MG63 (cell line): Measurements from ENCODE around the gene COL20A1. TPM values are rescaled to one million over a fixed set of nuclear protein-coding genes. Genes with fewer than 3 reads are reported as not detected.
"Not testable (repeated sequence)": the region's sequence is repeated elsewhere in the genome, so short reads cannot be mapped to it uniquely, and the experiment has no call there.

Source experiments
- DNase-seq: peaks from one replicate; pipeline ENCODE4 v3.0.0-alpha.2; 2020
- H3K27me3 ChIP-seq: fragments of 250-450 bp; sonication (Bioruptor Pico); 2 replicates; pipeline ENCODE4 v1.5.1; 2020; ENCODE audit warnings: mild to moderate bottlenecking, moderate library complexity
- H3K36me3 ChIP-seq: fragments of 250-450 bp; sonication (Bioruptor Pico); 2 replicates; pipeline ENCODE4 v1.5.1; 2020; ENCODE audit warnings: mild to moderate bottlenecking, moderate library complexity
- H3K4me3 ChIP-seq: fragments of 250-450 bp; sonication (Bioruptor Pico); 2 replicates; pipeline ENCODE4 v1.5.1; 2020; ENCODE audit warnings: mild to moderate bottlenecking, moderate library complexity
- H3K9me3 ChIP-seq: fragments of 250-450 bp; sonication (Bioruptor Pico); 2 replicates; pipeline ENCODE4 v1.5.1; 2020; ENCODE audit warnings: mild to moderate bottlenecking, moderate library complexity
- total RNA-seq: library from RNA; depleted of rRNA; stranded (reverse); fragments of >200 nt; shearing (Covaris generic); gene quantifications from 2 replicates; pipeline ENCODE4 v1.2.3, GENCODE V29; 2014; ENCODE audit warnings: low replicate concordance

Gene COL20A1
- total RNA-seq, 1 experiment from 2014 or later: not detected

DNA sequence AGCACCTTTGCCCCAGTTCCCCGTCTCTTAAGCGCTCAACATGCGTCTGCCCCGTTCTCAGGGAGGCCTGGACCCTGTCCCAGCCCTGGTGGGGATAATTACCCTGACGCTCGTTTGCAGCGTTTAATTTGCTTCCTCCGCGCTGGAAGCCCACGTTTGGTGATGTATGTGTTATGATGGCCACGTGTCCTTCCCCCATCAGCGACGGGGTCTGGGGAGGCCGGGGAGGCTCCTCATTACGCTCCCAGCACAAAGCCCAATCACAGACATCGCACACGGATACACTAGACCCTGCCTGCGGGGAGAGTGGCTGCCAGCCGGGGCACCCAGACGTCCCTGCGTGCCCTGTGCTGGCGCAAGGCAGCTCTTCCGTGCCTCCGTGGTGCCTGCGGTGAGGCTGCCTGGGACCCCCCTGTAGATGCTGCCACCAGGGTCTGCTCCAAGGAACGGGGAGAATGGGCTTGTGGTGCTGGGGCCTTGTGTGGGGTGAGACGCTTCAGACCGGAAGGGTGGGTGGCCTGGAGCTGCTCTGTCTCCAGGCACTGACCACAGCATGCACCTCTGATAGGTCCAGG lies 78.4 kb downstream of the COL20A1 start:
- H3K4me3 ChIP-seq: no peak overlapping the region
- H3K27me3 ChIP-seq: peaks cover 38% of the 10 kb centered on the region
- no peaks in the 10 kb centered on the region for H3K9me3 ChIP-seq
- no peaks in the 10 kb centered on the region for H3K36me3 ChIP-seq
- DNase-seq: no peak

DNA sequence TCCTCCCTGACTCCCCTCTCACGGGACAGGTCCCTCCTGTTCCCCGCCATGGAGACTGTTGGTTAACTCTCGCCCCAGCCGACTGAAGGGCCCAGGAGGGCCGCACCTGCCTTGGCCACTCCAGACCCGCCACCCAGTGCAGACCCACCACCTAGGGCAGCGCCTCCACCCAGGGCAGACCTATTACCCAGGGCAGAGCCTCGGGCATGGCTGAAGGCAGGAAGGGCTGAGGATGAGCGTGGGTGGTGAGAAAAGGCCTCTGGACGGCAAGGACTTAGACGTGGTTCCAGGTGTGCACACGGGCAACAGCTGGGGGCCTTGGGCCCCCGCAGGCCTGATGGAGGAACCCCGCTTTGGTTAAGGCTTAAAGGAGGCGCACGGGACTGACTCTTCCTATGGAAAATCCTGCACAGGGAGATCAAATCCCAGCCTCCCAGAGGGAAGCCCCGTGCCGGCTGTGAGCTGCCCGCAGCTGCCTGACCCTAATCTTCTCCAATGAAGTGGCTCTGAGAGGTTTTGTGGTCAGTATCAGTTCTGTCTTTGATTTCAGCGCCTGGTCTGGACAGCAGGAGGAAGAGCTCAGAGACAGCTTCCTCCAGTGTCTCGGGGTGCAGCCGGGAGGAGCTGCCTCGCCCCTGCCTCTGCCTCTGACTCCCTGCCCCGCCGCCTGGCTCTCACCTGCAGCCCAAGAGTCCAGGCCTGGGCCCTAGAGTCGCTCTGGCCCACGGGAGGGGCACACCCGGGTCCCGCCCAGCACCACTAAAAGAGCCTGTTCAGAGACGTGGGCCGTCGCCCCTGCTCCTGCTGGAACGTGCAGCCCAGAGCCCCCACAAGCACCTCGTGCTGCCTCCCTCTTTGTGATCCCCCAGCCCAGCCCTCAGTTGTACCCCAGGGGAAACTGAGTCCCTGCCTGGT lies 80.2 kb downstream of the COL20A1 start:
- DNase-seq: no peak
- no peaks in the 10 kb centered on the region for H3K9me3 ChIP-seq
- peaks cover 44% of the 10 kb centered on the region for H3K27me3 ChIP-seq
- no peak overlapping the region for H3K4me3 ChIP-seq
- H3K36me3 ChIP-seq: no peaks in the 10 kb centered on the region

DNA sequence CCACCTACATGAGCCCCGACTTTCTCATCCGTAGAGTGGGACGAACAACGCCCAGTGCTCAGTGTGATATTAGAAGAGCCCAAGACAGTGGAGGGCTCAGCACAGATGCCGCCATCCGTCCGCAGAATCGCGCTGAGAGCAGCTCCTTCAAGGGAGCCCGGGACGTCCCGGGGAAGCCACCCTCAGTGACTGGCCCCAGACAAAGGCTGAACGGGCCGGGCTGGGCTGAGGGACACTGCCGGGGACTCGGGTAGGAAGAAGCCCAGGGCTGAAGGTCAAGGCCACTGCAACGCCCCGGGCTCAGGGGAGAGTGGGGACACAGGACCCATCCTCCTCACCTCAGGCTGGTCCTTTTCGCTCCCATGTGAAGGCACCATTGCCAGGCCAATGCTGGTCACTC lies 81.0 kb downstream of the COL20A1 start:
- peaks cover 44% of the 10 kb centered on the region for H3K27me3 ChIP-seq

DNA sequence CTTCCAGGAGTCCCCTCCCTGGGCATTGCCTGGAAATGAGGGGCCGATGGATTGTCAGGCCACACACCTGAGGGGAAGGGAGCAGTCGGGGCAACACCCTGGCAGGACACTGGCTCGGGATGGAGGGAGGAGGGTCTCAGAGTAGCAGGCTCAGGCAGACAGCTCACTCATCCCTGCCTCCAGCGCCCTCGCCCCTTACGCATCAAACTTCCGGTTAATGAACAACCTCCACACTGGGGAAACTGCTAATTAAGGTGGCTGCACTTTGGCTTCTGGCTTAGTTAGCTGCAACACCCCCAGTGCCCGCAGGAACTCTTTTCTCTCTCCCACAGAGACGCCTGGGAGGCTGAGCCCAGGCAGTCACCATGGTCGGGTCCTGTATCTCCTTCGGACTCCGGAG lies 81.5 kb downstream of the COL20A1 start:
- H3K9me3 ChIP-seq: no peaks in the 10 kb centered on the region
- H3K4me3 ChIP-seq: no peak overlapping the region
- no peak for DNase-seq
- peaks cover 44% of the 10 kb centered on the region for H3K27me3 ChIP-seq
- H3K36me3 ChIP-seq: no peaks in the 10 kb centered on the region

More for the DNA sequence above, 81.0 kb downstream of the COL20A1 start:
- no peaks in the 10 kb centered on the region for H3K9me3 ChIP-seq
- DNase-seq: no peak
- no peaks in the 10 kb centered on the region for H3K36me3 ChIP-seq
- no peak overlapping the region for H3K4me3 ChIP-seq

DNA sequence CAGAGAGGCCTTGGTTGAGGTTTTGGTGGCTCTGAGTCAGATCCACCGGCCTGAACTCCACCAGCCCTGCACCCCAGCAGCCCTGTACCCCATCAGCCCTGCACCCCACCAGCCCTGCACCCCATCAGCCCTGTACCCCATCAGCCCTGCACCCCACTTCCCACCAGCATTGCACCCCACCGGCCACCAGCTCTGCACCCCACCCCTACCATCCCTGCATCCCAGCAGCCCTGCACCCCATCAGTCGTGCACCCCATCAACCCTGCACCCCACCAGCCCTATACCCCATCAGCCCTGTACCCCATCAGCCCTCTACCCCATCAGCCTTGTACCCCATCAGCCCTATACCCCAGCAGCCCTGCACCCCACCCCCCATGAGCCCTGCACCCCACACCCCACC lies 82.5 kb downstream of the COL20A1 start:
- Histone ChIP-seq H3K27me3 (peaks cover 44% of the 10 kb centered on the region), H3K36me3 (no peaks in the 10 kb centered on the region), H3K4me3 (no peak overlapping the region), H3K9me3 (no peaks in the 10 kb centered on the region)
- no peak for DNase-seq

DNA sequence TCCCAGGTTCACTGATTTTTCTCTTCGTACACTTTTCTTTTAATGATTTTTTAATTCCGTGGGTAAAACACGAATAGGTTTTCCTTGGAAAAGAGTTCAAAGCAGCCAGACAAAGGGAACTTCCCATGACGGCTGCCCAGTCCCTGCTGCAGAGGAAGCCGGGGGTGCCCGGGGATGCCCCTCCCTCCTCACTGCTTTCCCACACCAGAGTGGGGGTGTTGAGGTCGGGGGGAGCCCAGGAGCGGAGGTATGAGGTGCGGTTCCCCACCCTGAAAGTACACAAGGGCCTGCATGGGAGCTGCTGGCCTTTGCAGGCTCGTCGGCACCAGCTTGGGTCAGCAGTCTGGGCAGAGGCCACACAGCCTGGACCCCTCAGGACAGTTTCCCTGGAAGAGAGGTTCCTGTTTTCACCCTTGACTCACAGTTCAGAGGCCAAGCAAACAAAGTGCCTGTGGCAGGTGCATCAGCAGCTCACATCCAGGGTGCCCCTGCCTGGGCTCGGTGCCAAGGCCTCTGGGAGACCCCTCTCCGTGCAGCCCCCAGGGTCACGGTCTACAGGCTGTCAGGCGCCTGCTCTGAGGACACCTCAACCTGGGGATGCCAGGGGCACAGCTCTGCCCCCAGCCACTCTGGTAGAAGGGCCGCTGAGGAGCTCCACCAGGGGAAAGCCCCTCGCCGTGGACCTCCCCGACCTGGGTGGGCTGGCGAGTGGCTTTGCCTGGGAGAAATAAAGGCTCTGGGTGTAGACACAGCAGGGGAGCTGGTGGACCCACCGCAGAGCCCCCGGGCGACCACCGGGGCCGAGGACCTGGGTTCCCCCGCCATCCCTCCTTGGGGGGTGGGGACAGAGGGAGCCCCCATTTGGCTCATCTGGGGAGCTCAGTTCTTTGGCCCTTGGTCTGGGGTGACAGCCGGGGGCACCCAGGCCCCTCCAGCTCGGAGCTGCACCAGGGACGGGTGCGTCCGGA lies 83.6 kb downstream of the COL20A1 start:
- Histone ChIP-seq H3K36me3 (no peaks in the 10 kb centered on the region), H3K4me3 (no peak overlapping the region), H3K27me3 (peaks cover 44% of the 10 kb centered on the region)

DNA sequence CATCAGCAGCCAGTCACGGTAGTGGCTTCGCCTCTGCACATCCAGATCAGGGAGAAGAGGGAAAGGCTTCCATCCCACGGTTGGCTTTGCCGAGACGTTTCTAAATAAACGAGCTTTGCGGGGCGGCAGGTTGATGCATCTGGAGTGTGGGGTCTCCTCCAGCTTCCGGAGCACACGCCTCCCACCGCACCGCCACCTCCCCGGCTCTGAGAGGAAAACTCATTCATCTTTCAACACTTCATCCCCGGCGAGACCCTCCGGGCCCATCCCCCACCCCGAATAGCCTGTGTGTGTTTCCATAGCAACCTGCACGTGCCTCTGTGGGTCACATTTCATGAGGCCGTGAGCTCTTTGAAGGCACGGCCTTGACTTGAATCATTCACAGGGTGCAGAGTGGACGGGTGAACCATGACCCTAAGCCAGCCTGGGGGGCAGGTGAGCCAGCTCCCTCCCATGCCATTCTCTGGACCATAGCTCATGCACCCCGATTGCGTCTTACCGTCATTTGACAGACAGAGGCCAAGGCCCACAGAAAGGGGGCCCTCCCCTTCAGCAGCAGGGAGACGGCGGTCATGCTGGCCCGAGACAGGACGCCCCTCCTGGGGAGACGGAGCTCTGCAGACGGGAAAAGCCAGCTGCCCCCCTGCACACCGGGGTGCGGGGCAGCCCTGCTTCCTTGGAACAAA lies 84.4 kb downstream of the COL20A1 start:
- Histone ChIP-seq H3K36me3 (no peaks in the 10 kb centered on the region), H3K4me3 (no peak overlapping the region), H3K9me3 (no peaks in the 10 kb centered on the region), H3K27me3 (peaks cover 47% of the 10 kb centered on the region)
- no peak for DNase-seq

More for the DNA sequence above, 83.6 kb downstream of the COL20A1 start:
- no peaks in the 10 kb centered on the region for H3K9me3 ChIP-seq
- DNase-seq: no peak

DNA sequence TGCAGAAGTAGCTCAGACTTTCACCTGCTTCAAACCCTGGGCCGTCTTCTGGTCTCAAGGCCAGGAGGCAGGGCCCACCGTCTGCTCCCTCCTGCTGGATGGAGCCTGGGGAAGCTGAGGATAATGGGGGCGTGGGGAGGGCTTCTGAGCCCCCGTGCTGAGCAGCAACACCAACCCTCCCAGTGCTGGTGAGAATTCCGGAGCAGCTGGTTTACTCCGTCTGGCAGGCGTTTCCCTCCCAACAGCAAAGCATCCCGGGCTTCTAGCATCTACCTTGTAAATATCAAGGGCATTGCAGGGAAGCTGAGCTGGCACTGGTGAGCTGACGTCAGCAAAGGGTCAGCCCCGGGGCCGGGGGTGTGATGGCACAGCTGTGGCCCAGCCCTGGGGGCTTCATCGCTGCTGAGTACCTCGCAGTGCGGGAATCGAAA lies 85.0 kb downstream of the COL20A1 start:
- Histone ChIP-seq H3K9me3 (no peaks in the 10 kb centered on the region), H3K36me3 (no peaks in the 10 kb centered on the region), H3K27me3 (peaks cover 43% of the 10 kb centered on the region), H3K4me3 (no peak overlapping the region)
- DNase-seq: no peak

DNA sequence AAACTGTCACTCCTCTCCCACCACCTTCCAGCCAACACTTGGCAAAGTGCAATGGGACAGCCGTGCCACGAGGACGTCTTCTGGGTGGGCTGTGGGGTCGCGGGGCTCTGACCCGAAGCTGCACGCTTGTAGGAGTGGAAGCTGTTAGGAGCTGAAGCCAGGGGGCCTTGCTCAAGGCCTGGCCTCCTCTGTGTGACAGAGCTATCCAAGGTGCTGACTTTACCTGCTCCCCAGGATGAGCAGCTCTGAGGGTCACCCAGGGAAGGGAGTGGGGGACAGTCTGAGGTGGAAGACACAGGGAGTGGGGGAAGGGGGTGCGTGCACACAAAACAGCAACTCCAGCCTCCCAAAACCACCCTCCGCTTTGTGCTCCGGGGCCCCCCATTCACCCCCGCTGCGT lies 85.6 kb downstream of the COL20A1 start:
- H3K27me3 ChIP-seq: peaks cover 42% of the 10 kb centered on the region

DNA sequence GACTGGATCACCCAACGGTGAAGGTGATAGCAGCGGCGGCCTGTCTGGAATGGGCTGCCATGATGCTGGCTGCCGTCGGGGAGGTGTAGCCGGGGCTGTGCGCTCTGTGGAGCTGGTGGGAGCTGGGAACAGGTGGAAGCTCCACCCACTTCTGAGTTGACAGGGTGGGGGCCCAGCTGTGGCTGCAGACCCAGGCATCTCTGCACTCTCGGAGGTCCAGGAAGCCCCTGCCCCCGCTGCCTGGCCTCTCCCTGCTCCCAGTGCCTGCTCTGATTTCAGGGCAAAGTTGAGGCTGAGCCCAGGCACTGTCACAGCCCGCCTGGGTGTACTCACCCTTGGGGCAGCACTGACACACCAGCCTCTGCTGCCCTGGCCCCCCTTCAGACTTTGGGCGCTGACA lies 86.3 kb downstream of the COL20A1 start:
- no peak for DNase-seq
- H3K9me3 ChIP-seq: no peaks in the 10 kb centered on the region
- peaks cover 36% of the 10 kb centered on the region for H3K27me3 ChIP-seq
- H3K36me3 ChIP-seq: no peaks in the 10 kb centered on the region
- H3K4me3 ChIP-seq: no peak overlapping the region

More for the DNA sequence above, 85.6 kb downstream of the COL20A1 start:
- H3K9me3 ChIP-seq: no peaks in the 10 kb centered on the region
- no peak for DNase-seq
- H3K4me3 ChIP-seq: no peak overlapping the region
- no peaks in the 10 kb centered on the region for H3K36me3 ChIP-seq

DNA sequence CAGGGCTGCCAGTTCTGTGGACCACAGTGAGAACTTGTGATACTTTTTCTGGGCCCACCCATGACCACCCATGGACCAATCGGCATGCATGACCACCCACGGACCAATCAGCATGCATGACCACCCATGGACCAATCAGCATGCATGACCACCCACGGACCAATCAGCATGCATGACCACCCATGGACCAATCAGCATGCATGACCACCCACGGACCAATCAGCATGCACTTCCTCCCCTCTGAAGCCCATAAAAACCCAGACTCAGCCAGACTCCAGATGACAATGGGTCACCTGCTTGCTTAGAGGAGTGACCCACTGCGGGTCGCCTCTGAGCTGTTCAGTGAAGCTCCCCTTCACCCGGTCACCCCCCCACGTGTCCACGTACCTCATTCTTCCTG lies 86.9 kb downstream of the COL20A1 start:
- not testable (repeated sequence) for DNase-seq, H3K4me3 ChIP-seq, H3K36me3 ChIP-seq, H3K9me3 ChIP-seq
- H3K27me3 ChIP-seq: peaks cover 36% of the 10 kb centered on the region

DNA sequence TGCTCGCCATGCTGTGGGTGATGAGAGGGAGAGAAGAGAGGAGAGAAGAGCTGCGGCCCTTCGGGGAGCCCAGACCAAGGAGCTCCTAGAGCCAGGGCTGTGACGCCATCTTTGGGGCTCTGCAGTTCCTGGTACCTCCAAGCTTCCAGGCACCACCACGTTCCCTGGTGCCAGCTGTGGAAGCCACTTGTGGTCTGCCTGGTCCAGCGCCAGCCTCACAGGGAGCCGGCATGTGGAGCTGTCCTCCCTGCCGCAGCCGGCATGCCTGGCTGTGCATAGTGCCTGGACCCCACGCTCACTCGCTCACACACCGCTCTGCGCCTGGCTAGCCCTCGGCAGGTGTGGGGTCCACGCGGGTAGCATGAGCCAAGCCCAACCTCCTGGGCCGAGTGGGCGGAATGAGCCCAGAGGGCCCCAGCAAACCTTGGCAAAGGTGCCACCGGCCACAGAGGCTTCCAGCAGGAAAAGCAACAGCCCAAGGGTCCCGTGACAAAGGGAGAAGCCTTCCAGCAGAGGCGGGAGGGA lies 87.4 kb downstream of the COL20A1 start:
- H3K9me3 ChIP-seq: peaks cover 7% of the 10 kb centered on the region; the same call in 1 of the 2 replicates
- H3K27me3 ChIP-seq: peaks cover 35% of the 10 kb centered on the region
- H3K36me3 ChIP-seq: no peaks in the 10 kb centered on the region
- no peak for DNase-seq
- H3K4me3 ChIP-seq: no peak overlapping the region

DNA sequence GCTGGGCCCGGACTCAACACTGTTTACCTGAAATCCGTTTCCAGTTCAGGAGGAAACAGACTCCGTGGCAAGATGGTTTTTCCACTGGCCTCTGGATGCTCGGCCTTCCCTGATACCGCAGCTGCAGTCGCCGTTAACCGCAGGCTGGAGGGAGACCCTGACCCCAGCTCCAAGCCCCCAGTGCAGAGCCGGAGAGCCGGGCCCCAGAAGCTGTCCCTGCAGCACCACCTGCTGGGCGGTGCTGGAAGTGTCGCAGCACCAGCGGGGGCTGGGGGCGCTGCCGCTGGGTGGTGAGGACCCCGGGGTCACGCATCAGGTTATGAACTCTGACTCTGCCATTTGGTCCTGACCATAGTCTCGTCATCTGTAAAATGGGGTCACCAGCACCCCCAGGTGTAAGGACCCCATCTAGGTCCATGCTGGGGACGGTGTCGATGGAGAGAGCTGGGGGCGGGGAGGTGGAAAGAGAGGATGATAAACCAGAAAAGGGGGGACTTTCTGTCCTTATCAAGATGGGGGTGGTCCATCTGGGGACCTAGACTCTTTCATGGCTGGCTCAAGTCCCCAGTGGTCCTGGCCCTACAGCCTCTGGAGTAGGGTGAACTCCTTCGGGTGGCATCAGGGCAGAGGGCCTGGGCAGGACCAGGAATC lies 88.9 kb downstream of the COL20A1 start:
- no peak overlapping the region for H3K4me3 ChIP-seq
- peaks cover 20% of the 10 kb centered on the region for H3K9me3 ChIP-seq
- H3K36me3 ChIP-seq: no peaks in the 10 kb centered on the region
- H3K27me3 ChIP-seq: peaks cover 26% of the 10 kb centered on the region
- DNase-seq: no peak

DNA sequence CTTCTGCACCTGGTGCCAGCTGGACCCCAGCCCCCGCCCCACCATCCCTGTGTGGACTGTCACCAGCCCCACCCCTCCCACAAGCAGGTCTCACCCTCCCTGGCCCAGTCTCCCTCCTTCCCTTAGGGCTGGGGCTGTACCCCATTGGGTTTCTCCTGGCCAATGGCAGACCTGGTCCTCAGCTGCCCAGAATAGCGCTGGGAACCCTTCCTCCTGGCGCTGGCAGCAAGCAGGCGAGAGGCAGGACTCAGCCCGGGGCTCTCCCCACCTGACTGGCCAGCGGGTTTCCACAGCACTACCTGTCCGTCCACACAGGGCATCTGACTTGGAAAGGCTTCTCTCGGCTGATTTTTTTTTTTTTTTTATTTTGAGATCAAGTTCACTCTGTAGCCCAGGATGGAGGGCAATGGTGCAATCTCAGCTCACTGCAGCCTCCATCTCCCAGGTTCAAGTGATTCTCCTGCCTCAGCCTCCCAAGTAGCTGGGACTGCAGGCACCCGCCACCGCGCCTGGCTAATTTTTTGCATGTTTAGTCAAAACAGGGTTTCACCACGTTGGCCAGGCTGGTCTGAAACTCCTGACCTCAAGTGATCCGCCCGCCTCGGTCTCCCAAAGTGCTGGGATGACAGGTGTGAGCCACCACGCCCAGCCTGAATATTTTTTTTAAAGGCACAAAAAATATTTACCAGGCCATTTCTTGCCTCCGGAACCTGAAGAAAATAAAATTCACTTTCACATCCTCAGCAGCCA lies 89.7 kb downstream of the COL20A1 start:
- Histone ChIP-seq H3K9me3 (peaks cover 25% of the 10 kb centered on the region), H3K36me3 (no peaks in the 10 kb centered on the region), H3K4me3 (no peak overlapping the region), H3K27me3 (peaks cover 25% of the 10 kb centered on the region)
- DNase-seq: no peak

DNA sequence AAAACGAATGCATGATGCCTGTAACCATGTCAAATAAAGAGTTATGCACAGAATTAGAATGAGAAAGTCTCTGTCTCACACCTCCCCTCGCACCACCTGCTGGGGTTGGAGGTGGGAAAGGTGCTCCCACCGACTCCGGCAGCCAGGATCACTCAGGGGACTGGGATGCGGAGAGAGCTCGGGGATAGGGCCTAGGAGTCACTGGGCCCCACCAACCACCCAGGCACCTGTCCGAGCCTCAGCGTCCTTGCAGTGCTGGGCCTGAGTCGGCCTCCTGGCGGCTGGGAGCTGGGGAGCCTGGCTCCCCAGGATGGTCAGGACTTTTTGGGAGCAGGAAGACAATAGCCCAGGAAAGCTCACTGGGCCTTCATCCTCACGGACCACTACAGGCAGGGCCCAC lies 90.6 kb downstream of the COL20A1 start:
- peaks cover 25% of the 10 kb centered on the region for H3K9me3 ChIP-seq
- no peak for DNase-seq
- H3K4me3 ChIP-seq: no peak overlapping the region
- H3K36me3 ChIP-seq: no peaks in the 10 kb centered on the region
- H3K27me3 ChIP-seq: peaks cover 25% of the 10 kb centered on the region
